ENCODE data around the gene NKAIN4. TPM values are rescaled to one million over a fixed set of nuclear protein-coding genes. Genes with fewer than 3 reads are reported as not detected.

The NKAIN4 gene
- total RNA-seq, 2 experiments from 2014 or later, result not detected

DNA sequence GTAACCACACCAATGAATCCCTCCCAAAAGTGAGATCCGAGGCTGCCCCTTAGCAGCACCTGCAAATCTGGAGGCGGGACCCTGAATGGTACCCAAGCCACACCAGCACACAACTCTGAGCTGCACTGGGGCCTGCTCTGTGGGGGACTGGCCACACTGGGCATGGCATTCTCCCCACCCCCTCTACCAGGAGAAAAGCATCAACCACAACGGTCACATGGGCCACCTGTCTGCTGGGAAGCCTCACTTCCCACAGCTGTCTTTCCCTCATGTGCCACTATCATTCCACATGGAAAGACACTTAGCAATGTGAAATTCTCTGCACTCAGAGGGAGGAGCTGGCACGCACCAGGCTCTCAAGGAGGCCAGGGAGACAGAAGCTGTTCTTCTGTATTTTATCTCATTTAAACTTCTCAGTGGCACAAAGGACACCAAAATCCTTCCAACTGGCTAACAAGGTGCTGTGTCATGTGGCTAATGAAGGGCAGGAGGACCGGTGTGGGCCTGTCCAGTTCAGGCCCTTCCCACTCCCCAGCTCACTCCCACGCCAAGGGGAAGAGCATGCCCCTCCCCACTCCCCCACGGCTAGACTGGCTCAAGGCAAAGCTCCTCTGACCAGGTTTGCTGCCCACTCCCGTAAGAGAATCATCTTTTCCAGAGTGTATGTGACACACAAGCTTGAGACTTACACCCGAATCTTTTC lies 57.3 kb downstream of the NKAIN4 start:
- DNase-seq (no peak), ATAC-seq (no peak)
- Mint-ChIP-seq H3K4me1 (ENCODE audit: low read depth) (peaks cover 37% of the 10 kb centered on the region), H3K27ac (peak overlapping the region; percentile 75), H3K9me3 (no peaks in the 10 kb centered on the region), H3K27me3 (no peaks in the 10 kb centered on the region), H3K4me3 (no peak overlapping the region), H3K36me3 (ENCODE audit: low read depth) (peaks cover 17% of the 10 kb centered on the region)
- intact Hi-C loops (cut with micrococcal nuclease), result no loop called here
- TF ChIP-seq, protein P1, sequence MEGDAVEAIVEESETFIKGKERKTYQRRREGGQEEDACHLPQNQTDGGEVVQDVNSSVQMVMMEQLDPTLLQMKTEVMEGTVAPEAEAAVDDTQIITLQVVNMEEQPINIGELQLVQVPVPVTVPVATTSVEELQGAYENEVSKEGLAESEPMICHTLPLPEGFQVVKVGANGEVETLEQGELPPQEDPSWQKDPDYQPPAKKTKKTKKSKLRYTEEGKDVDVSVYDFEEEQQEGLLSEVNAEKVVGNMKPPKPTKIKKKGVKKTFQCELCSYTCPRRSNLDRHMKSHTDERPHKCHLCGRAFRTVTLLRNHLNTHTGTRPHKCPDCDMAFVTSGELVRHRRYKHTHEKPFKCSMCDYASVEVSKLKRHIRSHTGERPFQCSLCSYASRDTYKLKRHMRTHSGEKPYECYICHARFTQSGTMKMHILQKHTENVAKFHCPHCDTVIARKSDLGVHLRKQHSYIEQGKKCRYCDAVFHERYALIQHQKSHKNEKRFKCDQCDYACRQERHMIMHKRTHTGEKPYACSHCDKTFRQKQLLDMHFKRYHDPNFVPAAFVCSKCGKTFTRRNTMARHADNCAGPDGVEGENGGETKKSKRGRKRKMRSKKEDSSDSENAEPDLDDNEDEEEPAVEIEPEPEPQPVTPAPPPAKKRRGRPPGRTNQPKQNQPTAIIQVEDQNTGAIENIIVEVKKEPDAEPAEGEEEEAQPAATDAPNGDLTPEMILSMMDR (IDR thresholded peaks at IDR 0.05), result no peak
- POLR2A ChIA-PET, result interaction anchor here (0.7 kb wide), 1 partner anchor 11 kb away, joined by 3 read pairs; no protein-coding TSS in a partner anchor
- CTCF ChIA-PET, result interaction anchor here (1.0 to 3.8 kb wide), 4 partner anchors 16 to 141 kb away, joined by 3 to 23 read pairs (median 4); no protein-coding TSS in a partner anchor

DNA sequence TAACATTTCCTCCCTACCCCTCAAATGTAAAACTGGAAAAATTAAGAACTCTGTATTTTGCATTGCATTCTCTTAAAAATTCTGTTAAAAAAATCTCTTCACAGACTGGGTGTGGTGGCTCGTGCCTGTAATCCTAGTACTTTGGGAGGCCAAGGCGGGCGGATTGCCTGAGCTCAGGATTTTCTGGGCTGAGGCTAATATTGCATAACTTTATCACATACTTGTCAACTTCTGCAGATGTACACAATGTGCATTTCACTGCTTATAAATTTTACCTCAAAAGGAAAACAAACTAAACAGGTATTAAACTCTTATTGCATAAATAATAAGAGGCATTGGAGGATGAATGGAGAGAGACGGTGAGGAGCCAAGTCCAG lies 59.5 kb downstream of the NKAIN4 start:
- DNase-seq (no peak), ATAC-seq (no peak)
- Mint-ChIP-seq H3K4me3 (no peak overlapping the region), H3K27ac (no peak overlapping the region), H3K9me3 (no peaks in the 10 kb centered on the region), H3K4me1 (ENCODE audit: low read depth) (peaks cover 29% of the 10 kb centered on the region), H3K27me3 (no peaks in the 10 kb centered on the region), H3K36me3 (ENCODE audit: low read depth) (peaks cover 10% of the 10 kb centered on the region)
- intact Hi-C loops (cut with micrococcal nuclease), result no loop called here
- ChIA-PET POLR2A (no interaction called here), CTCF (interaction anchor here (1.2 to 2.0 kb wide), 3 partner anchors 14 to 222 kb away, joined by 3 to 9 read pairs (median 4); no protein-coding TSS in a partner anchor)
- TF ChIP-seq, protein P1 (IDR thresholded peaks at IDR 0.05), result no peak

DNA sequence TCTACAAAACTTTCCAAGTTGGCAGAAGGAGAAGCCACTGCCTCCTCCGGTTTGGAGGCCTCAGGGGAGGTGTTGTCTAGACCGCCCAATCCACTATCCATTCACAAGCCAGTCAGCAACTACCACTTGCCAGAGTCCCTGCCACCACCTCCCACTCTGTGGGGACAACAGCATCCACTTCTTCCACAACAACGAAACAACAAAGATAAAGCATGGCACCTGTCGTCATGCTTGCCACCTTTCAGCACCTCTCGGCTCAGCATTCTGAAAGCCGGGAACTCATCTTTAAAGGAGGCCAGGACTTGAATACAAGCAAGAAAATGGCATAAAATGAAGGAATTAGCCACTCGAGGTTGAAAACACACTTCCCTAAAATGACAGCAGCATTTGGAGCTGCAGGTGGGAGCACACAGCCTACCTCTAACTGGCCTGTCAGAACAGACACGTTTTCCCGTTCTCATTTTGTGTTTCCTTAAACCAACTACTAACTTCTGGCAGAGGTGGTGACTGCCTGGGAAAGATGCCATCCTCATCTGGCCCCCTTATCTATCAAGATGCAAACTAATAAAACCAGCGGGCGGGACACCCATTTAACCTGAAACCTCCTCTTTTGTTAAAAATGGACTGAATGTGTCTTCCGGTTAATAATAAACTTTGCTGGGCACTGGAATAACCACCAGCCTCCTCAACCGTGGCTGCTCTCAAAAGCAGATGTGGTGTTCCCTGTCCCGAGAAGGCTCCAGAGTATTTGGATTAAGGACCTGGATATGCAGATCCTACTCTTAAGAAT lies 60.1 kb downstream of the NKAIN4 start:
- TF ChIP-seq, protein P1 (IDR thresholded peaks at IDR 0.05), result no peak
- DNase-seq, result no peak
- peaks cover 7% of the 10 kb centered on the region for H3K36me3 Mint-ChIP-seq (ENCODE audit: low read depth)
- no peak overlapping the region for H3K4me3 Mint-ChIP-seq
- no peak for ATAC-seq
- H3K27ac Mint-ChIP-seq, result no peak overlapping the region
- no peaks in the 10 kb centered on the region for H3K27me3 Mint-ChIP-seq
- H3K4me1 Mint-ChIP-seq (ENCODE audit: low read depth), result peaks cover 25% of the 10 kb centered on the region
- ChIA-PET CTCF (interaction anchor here (2.0 kb wide), 1 partner anchor 29 kb away, joined by 9 read pairs; no protein-coding TSS in a partner anchor), POLR2A (no interaction called here)
- H3K9me3 Mint-ChIP-seq, result no peaks in the 10 kb centered on the region
- intact Hi-C loops (cut with micrococcal nuclease), result no loop called here

DNA sequence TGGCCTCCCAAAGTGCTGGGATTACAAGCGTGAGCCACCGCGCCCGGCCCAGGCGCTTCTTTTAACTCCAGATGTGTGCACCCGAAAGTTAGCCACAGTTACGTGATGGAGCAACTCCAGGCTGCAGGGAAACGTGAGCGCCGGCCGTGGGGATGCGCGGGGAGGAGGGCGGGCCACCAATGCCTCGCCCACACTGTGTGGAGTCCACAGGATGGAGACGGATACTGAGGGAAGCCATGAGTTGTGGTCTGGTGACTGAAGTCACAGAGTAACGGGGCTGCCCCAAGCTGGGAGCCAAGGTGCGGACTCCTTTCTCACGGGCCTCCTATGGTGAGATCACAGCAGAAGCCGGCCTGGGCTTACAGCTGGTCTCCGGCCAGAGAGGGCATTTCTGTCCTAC lies 61.5 kb downstream of the NKAIN4 start:
- peaks cover 15% of the 10 kb centered on the region for H3K4me1 Mint-ChIP-seq (ENCODE audit: low read depth)
- no peak for DNase-seq
- ChIA-PET POLR2A (no interaction called here), CTCF (interaction anchor here (0.9 kb wide), 1 partner anchor 30 kb away, joined by 3 read pairs; no protein-coding TSS in a partner anchor)
- H3K9me3 Mint-ChIP-seq, result no peaks in the 10 kb centered on the region
- intact Hi-C loops (cut with micrococcal nuclease), result no loop called here
- TF ChIP-seq, protein P1 (IDR thresholded peaks at IDR 0.05), result no peak
- H3K4me3 Mint-ChIP-seq, result no peak overlapping the region
- no peak overlapping the region for H3K27ac Mint-ChIP-seq
- no peaks in the 10 kb centered on the region for H3K27me3 Mint-ChIP-seq
- H3K36me3 Mint-ChIP-seq (ENCODE audit: low read depth), result peaks cover 5% of the 10 kb centered on the region
- ATAC-seq, result no peak

DNA sequence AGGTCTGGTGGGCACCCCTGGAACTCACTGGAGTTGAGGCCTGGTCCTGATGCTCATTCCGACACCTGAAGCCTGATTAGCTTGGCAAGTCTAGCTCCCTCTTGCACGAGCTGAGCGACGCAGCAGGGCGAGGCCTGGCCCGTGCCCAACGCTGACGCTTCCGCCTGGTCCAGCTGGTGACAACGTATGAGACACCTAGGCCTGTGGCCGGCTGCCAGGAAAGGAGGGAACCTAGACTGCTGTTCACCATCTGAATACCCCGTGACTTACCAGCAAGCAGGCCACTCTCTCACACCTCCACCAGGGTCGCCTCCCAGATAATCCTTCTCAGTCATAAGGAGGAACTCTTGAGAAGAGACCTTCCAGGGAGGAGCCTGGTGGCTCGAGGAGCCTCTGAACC lies 62.9 kb downstream of the NKAIN4 start:
- CTCF ChIA-PET, result interaction anchor here (2.5 kb wide), 1 partner anchor 32 kb away, joined by 10 read pairs; no protein-coding TSS in a partner anchor
- Mint-ChIP-seq H3K4me3 (no peak overlapping the region), H3K27me3 (no peaks in the 10 kb centered on the region), H3K27ac (no peak overlapping the region), H3K9me3 (no peaks in the 10 kb centered on the region), H3K36me3 (ENCODE audit: low read depth) (peaks cover 3% of the 10 kb centered on the region), H3K4me1 (ENCODE audit: low read depth) (peaks cover 2% of the 10 kb centered on the region)
- ATAC-seq, result no peak
- DNase-seq, result no peak
- intact Hi-C loops (cut with micrococcal nuclease), result no loop called here
- POLR2A ChIA-PET, result no interaction called here
- TF ChIP-seq, protein P1 (IDR thresholded peaks at IDR 0.05), result no peak
